ENCODE results near the gene GATA6. TPM values are rescaled to one million over a fixed set of nuclear protein-coding genes. Genes with fewer than 3 reads are reported as not detected.

The GATA6 gene
- polyA plus RNA-seq, 1 of the 3 experiments (the other 2 are of a cell fraction), result not detected

DNA sequence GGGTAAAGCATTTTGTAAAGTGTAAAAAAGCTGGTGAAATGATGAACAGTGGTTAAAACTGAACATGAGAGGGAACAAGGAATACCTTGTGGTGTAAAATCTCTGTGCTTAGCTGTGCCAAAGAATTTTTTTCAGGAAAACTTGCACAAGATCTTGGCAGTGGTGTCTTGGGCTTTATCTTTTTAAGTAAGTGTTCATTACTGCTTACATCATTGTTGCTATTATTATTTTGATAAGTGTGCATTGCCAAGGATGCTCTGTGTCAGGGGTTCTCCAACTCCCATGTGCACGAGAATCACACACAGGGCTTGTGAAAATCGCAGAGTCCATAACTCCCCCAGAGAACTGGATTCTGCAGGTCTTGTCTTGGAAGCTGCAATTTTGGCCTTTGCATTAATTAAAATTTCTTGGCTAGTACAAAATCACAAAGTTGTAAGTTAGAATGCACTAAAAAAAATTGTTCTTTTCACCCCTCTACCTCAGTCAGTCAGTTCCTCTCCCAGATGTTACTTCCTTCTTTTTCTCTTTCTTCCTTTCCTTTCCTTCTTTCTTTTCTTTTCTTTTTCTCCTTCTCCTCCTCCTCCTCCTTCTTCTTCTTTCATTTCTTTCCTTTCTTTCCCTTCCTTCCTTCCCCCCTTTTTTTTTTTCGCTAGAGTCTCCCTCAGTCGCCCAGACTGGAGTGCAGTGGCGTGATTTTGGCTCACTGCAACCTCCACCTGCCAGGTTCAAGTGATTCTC is 37.8 kb downstream of the GATA6 start:
- Histone ChIP-seq H3K79me2 (ENCODE audit: insufficient read depth) (no peaks in the 10 kb centered on the region), H3K4me3 (ENCODE audit: low read depth in 2 of 2, low read length in 1 of 2) (no peak overlapping the region), H3K4me2 (no peak overlapping the region), H3K27ac (ENCODE audit: low read depth in 2 of 2, low read length in 1 of 2) (no peak overlapping the region), H4K20me1 (ENCODE audit: insufficient read depth) (no peaks in the 10 kb centered on the region), H3K4me1 (ENCODE audit: control insufficient read depth in 1 of 2, insufficient read depth in 2 of 2, low read depth in 1 of 2, low read length in 1 of 2) (no peaks in the 10 kb centered on the region), H3F3A (replicated peaks; ENCODE audit: insufficient read depth) (no peaks in the 10 kb centered on the region), H3K27me3 (ENCODE audit: insufficient read depth) (peaks cover 15% of the 10 kb centered on the region; the same call in 1 of the 2 replicates), H3K9ac (no peak overlapping the region), H3K36me3 (replicated peaks in 1 of 2; ENCODE audit: control insufficient read depth in 1 of 2, insufficient read depth in 2 of 2, low read length in 1 of 2) (no peaks in the 10 kb centered on the region), H2AFZ (ENCODE audit: low read depth) (no peak overlapping the region), H3K9me3 (no peaks in the 10 kb centered on the region), H3K9me2 (no peaks in the 10 kb centered on the region)
- no peak for DNase-seq
- CTCF ChIA-PET, result no interaction called here
- no peak for TF ChIP-seq RXRA (IDR thresholded peaks at IDR 0.05; ENCODE audit: borderline replicate concordance, low read depth)
- 4% methylated on average over 5 of the region's 5 CpGs for WGBS (ENCODE audit: low lambda C conversion rate)
- POLR2A ChIA-PET, result no interaction called here

DNA sequence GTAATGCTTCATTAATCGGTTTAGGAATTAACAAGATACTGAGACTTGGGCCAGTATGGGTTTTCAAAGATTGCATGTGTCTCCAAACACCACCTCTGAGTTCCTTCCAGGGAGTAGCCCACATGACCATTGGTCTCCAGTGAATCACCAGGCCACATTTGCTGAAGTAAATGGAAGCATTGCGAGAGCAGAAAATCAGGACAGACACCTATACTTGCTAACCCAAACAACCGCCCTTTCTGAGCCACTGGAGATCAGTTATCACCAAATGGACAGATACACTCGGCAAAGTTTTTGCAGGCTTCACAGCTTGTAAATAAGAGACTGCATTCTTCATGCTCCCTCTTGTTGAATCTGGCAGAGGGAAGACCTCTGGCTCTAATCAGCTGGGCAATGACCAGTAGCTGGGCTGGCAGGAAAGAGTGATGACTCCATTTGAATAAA is 40.9 kb downstream of the GATA6 start:
- no peak for TF ChIP-seq GABPA (IDR thresholded peaks at IDR 0.05; ENCODE audit: low read depth)
- TF ChIP-seq POLR2AphosphoS5 (IDR thresholded peaks at IDR 0.05; ENCODE audit: low read depth, low read length), result no peak
- no peak for TF ChIP-seq FOXM1 (IDR thresholded peaks at IDR 0.05; ENCODE audit: low read depth)
- no peak for TF ChIP-seq TEAD4 (IDR thresholded peaks at IDR 0.05; ENCODE audit: borderline replicate concordance, insufficient read depth)
- no peak for TF ChIP-seq EZH2phosphoT487 (IDR thresholded peaks at IDR 0.05; ENCODE audit: borderline replicate concordance, low read depth)
- no peak for TF ChIP-seq RXRA (IDR thresholded peaks at IDR 0.05; ENCODE audit: borderline replicate concordance, low read depth)
- TF ChIP-seq, protein P1, sequence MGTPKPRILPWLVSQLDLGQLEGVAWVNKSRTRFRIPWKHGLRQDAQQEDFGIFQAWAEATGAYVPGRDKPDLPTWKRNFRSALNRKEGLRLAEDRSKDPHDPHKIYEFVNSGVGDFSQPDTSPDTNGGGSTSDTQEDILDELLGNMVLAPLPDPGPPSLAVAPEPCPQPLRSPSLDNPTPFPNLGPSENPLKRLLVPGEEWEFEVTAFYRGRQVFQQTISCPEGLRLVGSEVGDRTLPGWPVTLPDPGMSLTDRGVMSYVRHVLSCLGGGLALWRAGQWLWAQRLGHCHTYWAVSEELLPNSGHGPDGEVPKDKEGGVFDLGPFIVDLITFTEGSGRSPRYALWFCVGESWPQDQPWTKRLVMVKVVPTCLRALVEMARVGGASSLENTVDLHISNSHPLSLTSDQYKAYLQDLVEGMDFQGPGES (IDR thresholded peaks at IDR 0.05; ENCODE audit: low read depth, low read length), result no peak
- no peak for TF ChIP-seq TAF1 (IDR thresholded peaks at IDR 0.05; ENCODE audit: borderline replicate concordance, low read depth, low read length)
- TF ChIP-seq, protein P2, sequence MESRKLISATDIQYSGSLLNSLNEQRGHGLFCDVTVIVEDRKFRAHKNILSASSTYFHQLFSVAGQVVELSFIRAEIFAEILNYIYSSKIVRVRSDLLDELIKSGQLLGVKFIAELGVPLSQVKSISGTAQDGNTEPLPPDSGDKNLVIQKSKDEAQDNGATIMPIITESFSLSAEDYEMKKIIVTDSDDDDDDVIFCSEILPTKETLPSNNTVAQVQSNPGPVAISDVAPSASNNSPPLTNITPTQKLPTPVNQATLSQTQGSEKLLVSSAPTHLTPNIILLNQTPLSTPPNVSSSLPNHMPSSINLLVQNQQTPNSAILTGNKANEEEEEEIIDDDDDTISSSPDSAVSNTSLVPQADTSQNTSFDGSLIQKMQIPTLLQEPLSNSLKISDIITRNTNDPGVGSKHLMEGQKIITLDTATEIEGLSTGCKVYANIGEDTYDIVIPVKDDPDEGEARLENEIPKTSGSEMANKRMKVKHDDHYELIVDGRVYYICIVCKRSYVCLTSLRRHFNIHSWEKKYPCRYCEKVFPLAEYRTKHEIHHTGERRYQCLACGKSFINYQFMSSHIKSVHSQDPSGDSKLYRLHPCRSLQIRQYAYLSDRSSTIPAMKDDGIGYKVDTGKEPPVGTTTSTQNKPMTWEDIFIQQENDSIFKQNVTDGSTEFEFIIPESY (IDR thresholded peaks at IDR 0.05; ENCODE audit: borderline replicate concordance, low read depth), result no peak
- no peak for TF ChIP-seq NRF1 (IDR thresholded peaks at IDR 0.05; ENCODE audit: low read depth, low read length)
- TF ChIP-seq RCOR1 (IDR thresholded peaks at IDR 0.05; ENCODE audit: low read length), result no peak
- no peak for TF ChIP-seq CHD2 (IDR thresholded peaks at IDR 0.05; ENCODE audit: low read length, partially characterized antibody)
- no peak for TF ChIP-seq TCF12 (IDR thresholded peaks at IDR 0.05)
- Histone ChIP-seq H2AFZ (ENCODE audit: low read depth) (no peak overlapping the region), H3K9ac (no peak overlapping the region), H3K4me1 (ENCODE audit: control insufficient read depth in 1 of 2, insufficient read depth in 2 of 2, low read depth in 1 of 2, low read length in 1 of 2) (no peaks in the 10 kb centered on the region), H3K9me2 (no peaks in the 10 kb centered on the region), H3K9me3 (no peaks in the 10 kb centered on the region), H3K79me2 (ENCODE audit: insufficient read depth) (no peaks in the 10 kb centered on the region), H4K20me1 (ENCODE audit: insufficient read depth) (no peaks in the 10 kb centered on the region), H3K36me3 (replicated peaks in 1 of 2; ENCODE audit: control insufficient read depth in 1 of 2, insufficient read depth in 2 of 2, low read length in 1 of 2) (no peaks in the 10 kb centered on the region), H3K27me3 (ENCODE audit: insufficient read depth) (peaks cover 5% of the 10 kb centered on the region; the same call in 1 of the 2 replicates), H3K27ac (ENCODE audit: low read depth in 2 of 2, low read length in 1 of 2) (no peak overlapping the region), H3K4me3 (ENCODE audit: low read depth in 2 of 2, low read length in 1 of 2) (no peak overlapping the region), H3F3A (replicated peaks; ENCODE audit: insufficient read depth) (no peaks in the 10 kb centered on the region), H3K4me2 (no peak overlapping the region)
- CTCF ChIA-PET, result no interaction called here
- POLR2A ChIA-PET, result no interaction called here
- WGBS (ENCODE audit: low lambda C conversion rate), result 0% methylated on average over 2 of the region's 4 CpGs
- no peak for DNase-seq

Measured in SK-N-SH (cell line).